ENCODE results near the gene CELA2A. TPM values are rescaled to one million over a fixed set of nuclear protein-coding genes. Genes with fewer than 3 reads are reported as not detected.
A peak's percentile ranks its signal among the peaks of the same experiment; 100 is the strongest.

The CELA2A gene
- total and polyA plus RNA-seq, 9 of the 15 experiments (the other 6 are each of a cell fraction or from before 2014, with no cell fraction given), result 0.62 TPM; not detected in 8

DNA sequence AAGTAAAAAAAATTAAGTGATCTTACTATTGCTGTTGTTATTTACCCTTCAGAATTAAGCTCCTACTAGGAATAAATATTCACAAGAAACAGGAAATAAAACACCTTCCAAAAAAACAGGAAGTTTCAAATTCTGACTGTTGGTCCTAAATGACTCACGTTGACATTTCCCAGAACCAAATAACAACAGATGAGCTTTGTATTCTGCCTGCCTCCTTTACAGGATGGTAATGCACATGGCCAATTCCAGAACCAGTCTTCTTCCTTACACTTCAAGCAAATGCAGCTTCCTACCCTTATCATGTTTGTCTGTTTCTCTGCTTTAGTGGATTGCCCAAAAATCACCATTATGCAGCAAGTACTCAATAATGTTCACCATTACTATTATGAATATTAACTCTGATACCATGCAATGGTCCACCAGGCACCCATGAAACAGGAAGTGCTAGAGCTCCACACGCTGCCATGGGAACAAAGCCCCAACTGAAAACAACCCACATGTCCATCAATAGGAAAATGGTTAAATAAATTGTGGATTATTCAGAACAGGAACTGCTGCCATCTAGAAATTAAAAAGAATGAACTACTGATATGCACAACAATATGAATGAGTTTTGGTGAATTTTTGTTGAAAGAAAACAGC, 58.6 kb downstream of the CELA2A start (continued):
- TF ChIP-seq, protein P1, sequence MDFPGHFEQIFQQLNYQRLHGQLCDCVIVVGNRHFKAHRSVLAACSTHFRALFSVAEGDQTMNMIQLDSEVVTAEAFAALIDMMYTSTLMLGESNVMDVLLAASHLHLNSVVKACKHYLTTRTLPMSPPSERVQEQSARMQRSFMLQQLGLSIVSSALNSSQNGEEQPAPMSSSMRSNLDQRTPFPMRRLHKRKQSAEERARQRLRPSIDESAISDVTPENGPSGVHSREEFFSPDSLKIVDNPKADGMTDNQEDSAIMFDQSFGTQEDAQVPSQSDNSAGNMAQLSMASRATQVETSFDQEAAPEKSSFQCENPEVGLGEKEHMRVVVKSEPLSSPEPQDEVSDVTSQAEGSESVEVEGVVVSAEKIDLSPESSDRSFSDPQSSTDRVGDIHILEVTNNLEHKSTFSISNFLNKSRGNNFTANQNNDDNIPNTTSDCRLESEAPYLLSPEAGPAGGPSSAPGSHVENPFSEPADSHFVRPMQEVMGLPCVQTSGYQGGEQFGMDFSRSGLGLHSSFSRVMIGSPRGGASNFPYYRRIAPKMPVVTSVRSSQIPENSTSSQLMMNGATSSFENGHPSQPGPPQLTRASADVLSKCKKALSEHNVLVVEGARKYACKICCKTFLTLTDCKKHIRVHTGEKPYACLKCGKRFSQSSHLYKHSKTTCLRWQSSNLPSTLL (IDR thresholded peaks at IDR 0.05), result no peak
- TF ChIP-seq RFX1 (IDR thresholded peaks at IDR 0.05), result peak; percentile 83
- TF ChIP-seq PHTF2 (CRISPR knock-in tag; IDR thresholded peaks at IDR 0.05), result no peak
- TF ChIP-seq TEAD4 (IDR thresholded peaks at IDR 0.05; ENCODE audit: low read length), result peak; percentile 16; the same call in 1 of the 2 replicates
- no peak for TF ChIP-seq TEAD4 (CRISPR knock-in tag; IDR thresholded peaks at IDR 0.05; ENCODE audit: borderline replicate concordance)
- TF ChIP-seq, protein P2, sequence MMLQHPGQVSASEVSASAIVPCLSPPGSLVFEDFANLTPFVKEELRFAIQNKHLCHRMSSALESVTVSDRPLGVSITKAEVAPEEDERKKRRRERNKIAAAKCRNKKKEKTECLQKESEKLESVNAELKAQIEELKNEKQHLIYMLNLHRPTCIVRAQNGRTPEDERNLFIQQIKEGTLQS (IDR thresholded peaks at IDR 0.05), result peak; percentile 63; the same call in 1 of the 2 replicates
- TF ChIP-seq, protein P2 (CRISPR knock-in tag; conservative IDR thresholded peaks at IDR 0.05), result no peak
- TF ChIP-seq PCBP2 (IDR thresholded peaks at IDR 0.05; ENCODE audit: low read depth, low read length, poor library complexity, severe bottlenecking), result no peak
- TF ChIP-seq NRF1 (conservative IDR thresholded peaks at IDR 0.05 in 1 of 2, IDR thresholded peaks at IDR 0.05 in 1 of 2), result 0 out of 4 replicates have a peak, but pooled peaks of 1 of the 2 experiments have one; percentile 12
- peak; percentile 24 to 48; a peak in 1 of 4 replicates for TF ChIP-seq ETV6 (IDR thresholded peaks at IDR 0.05; ENCODE audit: borderline replicate concordance in 1 of 2, low read depth in 2 of 2, low read length in 1 of 2)
- TF ChIP-seq ETV6 (CRISPR knock-in tag; IDR thresholded peaks at IDR 0.05; ENCODE audit: borderline replicate concordance), result no peak
- TF ChIP-seq SMARCA5 (IDR thresholded peaks at IDR 0.05), result no peak
- TF ChIP-seq, protein P3, sequence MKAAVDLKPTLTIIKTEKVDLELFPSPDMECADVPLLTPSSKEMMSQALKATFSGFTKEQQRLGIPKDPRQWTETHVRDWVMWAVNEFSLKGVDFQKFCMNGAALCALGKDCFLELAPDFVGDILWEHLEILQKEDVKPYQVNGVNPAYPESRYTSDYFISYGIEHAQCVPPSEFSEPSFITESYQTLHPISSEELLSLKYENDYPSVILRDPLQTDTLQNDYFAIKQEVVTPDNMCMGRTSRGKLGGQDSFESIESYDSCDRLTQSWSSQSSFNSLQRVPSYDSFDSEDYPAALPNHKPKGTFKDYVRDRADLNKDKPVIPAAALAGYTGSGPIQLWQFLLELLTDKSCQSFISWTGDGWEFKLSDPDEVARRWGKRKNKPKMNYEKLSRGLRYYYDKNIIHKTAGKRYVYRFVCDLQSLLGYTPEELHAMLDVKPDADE (conservative IDR thresholded peaks at IDR 0.05; ENCODE audit: control insufficient read depth, low read depth, low read length), result no peak
- no peak for TF ChIP-seq FOXA3 (CRISPR knock-in tag; conservative IDR thresholded peaks at IDR 0.05 in 1 of 2, IDR thresholded peaks at IDR 0.05 in 1 of 2)
- no peak for TF ChIP-seq CXXC5 (CRISPR knock-in tag; IDR thresholded peaks at IDR 0.05)
- TF ChIP-seq RBBP5 (IDR thresholded peaks at IDR 0.05; ENCODE audit: borderline replicate concordance, insufficient read depth, low read length, poor library complexity, severe bottlenecking), result no peak
- TF ChIP-seq ZBTB7A (IDR thresholded peaks at IDR 0.05; ENCODE audit: borderline replicate concordance, control insufficient read depth, low read depth, low read length), result no peak
- TF ChIP-seq, protein P4, sequence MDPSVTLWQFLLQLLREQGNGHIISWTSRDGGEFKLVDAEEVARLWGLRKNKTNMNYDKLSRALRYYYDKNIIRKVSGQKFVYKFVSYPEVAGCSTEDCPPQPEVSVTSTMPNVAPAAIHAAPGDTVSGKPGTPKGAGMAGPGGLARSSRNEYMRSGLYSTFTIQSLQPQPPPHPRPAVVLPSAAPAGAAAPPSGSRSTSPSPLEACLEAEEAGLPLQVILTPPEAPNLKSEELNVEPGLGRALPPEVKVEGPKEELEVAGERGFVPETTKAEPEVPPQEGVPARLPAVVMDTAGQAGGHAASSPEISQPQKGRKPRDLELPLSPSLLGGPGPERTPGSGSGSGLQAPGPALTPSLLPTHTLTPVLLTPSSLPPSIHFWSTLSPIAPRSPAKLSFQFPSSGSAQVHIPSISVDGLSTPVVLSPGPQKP (CRISPR knock-in tag; IDR thresholded peaks at IDR 0.05), result no peak
- 0 out of 2 replicates have a peak, but pooled peaks have one; percentile 44 for TF ChIP-seq GTF2E2 (tag; IDR thresholded peaks at IDR 0.05)
- no peak for TF ChIP-seq TAL1 (IDR thresholded peaks at IDR 0.05)
- peak; percentile 40; the same call in 1 of the 2 replicates for TF ChIP-seq ELF1 (tag; IDR thresholded peaks at IDR 0.05)

Measured in K562 (cell line).